Osteocyte (in vitro differentiated cells): ENCODE data around the gene ABITRAM. TPM values are rescaled to one million over a fixed set of nuclear protein-coding genes. Genes with fewer than 3 reads are reported as not detected.
A peak's percentile ranks its signal among the peaks of the same experiment; 100 is the strongest.

Experiments used
- DNase-seq: peaks from one replicate; pipeline ENCODE4 v3.0.0; 2021; ENCODE audit warnings: mixed read lengths; ENCODE audit not compliant: unreplicated experiment; ENCODE audit errors: extremely low spot score
- H3K27ac Mint-ChIP-seq: one replicate; pipeline ENCODE4 v1.8.0; 2021; ENCODE audit warnings: mild to moderate bottlenecking, mixed read lengths; ENCODE audit not compliant: unreplicated experiment
- H3K27me3 Mint-ChIP-seq: one replicate; pipeline ENCODE4 v1.8.0; 2021; ENCODE audit warnings: mixed read lengths; ENCODE audit not compliant: unreplicated experiment
- H3K36me3 Mint-ChIP-seq: one replicate; pipeline ENCODE4 v1.8.0; 2021; ENCODE audit warnings: mixed read lengths; ENCODE audit not compliant: unreplicated experiment
- H3K4me1 Mint-ChIP-seq: one replicate; pipeline ENCODE4 v1.8.0; 2021; ENCODE audit warnings: mixed read lengths; ENCODE audit not compliant: unreplicated experiment
- H3K4me3 Mint-ChIP-seq: one replicate; pipeline ENCODE4 v1.8.0; 2021; ENCODE audit warnings: mild to moderate bottlenecking, moderate library complexity, mixed read lengths; ENCODE audit not compliant: unreplicated experiment
- H3K9me3 Mint-ChIP-seq: one replicate; pipeline ENCODE4 v1.8.0; 2021; ENCODE audit warnings: mixed read lengths; ENCODE audit not compliant: unreplicated experiment
- total RNA-seq: library from RNA; stranded (reverse); gene quantifications from 2 replicates; pipeline ENCODE4 v1.2.1, GENCODE V29; 2021
- TF ChIP-seq, protein P1 (sequence below): fragments of 200-600 bp; sonication (generic); IDR thresholded peaks from 2 replicates; pipeline ENCODE4 v1.5.0; 2021; ENCODE audit warnings: antibody characterized with exemption, mild to moderate bottlenecking, moderate library complexity

ABITRAM gene
- total RNA-seq, 1 donor from 2014 or later = 9.0 TPM

GRCh38 chr9:108933231-108933717 is 926 bp upstream of the ABITRAM start:
- no peak for DNase-seq
- H3K27ac Mint-ChIP-seq = peak overlapping the region; percentile 96
- H3K36me3 Mint-ChIP-seq = peaks cover 11% of the 10 kb centered on the region
- peaks cover 33% of the 10 kb centered on the region for H3K4me1 Mint-ChIP-seq
- no peaks in the 10 kb centered on the region for H3K9me3 Mint-ChIP-seq
- TF ChIP-seq, protein P1, sequence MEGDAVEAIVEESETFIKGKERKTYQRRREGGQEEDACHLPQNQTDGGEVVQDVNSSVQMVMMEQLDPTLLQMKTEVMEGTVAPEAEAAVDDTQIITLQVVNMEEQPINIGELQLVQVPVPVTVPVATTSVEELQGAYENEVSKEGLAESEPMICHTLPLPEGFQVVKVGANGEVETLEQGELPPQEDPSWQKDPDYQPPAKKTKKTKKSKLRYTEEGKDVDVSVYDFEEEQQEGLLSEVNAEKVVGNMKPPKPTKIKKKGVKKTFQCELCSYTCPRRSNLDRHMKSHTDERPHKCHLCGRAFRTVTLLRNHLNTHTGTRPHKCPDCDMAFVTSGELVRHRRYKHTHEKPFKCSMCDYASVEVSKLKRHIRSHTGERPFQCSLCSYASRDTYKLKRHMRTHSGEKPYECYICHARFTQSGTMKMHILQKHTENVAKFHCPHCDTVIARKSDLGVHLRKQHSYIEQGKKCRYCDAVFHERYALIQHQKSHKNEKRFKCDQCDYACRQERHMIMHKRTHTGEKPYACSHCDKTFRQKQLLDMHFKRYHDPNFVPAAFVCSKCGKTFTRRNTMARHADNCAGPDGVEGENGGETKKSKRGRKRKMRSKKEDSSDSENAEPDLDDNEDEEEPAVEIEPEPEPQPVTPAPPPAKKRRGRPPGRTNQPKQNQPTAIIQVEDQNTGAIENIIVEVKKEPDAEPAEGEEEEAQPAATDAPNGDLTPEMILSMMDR = no peak
- H3K4me3 Mint-ChIP-seq = peak overlapping the region; percentile 99
- H3K27me3 Mint-ChIP-seq = no peaks in the 10 kb centered on the region

- Mint-ChIP-seq H3K4me1 (peaks cover 33% of the 10 kb centered on the region), H3K36me3 (peaks cover 8% of the 10 kb centered on the region), H3K4me3 (peak within 1 kb of the TSS; percentile 99), H3K27ac (peak within 1 kb of the TSS; percentile 96), H3K27me3 (no peaks in the 10 kb centered on the region), H3K9me3 (no peaks in the 10 kb centered on the region)
- DNase-seq = peak; percentile 97
- TF ChIP-seq, protein P1 = peak; percentile 44
Observed at GRCh38 chr9:108933718-108934322, 380 bp upstream of the ABITRAM start, which contains the start of gene ELP1. Gene ELP1 (minus strand): TSS chr9:108934124. CDS start chr9:108931146, 2,978 bp downstream.

- H3K4me1 Mint-ChIP-seq = peaks cover 19% of the 10 kb centered on the region
- H3K27me3 Mint-ChIP-seq = no peaks in the 10 kb centered on the region
- peak overlapping the region; percentile 10 for H3K27ac Mint-ChIP-seq
- TF ChIP-seq, protein P1 = no peak
- H3K36me3 Mint-ChIP-seq = peaks cover 26% of the 10 kb centered on the region
- DNase-seq = no peak
- no peak overlapping the region for H3K4me3 Mint-ChIP-seq
- H3K9me3 Mint-ChIP-seq = no peaks in the 10 kb centered on the region
Observed at GRCh38 chr9:108937561-108938305, 3.5 kb downstream of the ABITRAM start.

DNA sequence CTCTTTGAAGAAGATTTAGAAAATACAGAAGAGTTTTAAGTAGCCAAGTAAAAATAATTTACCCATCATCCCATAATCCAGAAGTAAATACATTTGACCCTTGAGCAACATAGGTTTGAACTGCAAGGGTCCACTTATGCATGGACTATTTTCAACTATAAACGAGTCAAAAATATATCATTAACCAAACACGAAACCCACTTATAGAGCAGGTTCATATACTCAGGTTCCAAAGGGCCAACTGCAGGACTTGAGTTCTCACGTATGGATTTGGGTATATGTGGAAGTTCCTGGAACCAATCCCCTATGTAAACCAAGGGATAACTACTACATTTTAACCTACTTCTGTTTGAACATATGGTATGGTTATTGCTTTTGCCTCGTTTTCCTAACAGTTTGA is 5.8 kb downstream of the ABITRAM start:
- H3K27ac Mint-ChIP-seq = no peak overlapping the region
- H3K27me3 Mint-ChIP-seq = no peaks in the 10 kb centered on the region

More for the DNA sequence above, 5.8 kb downstream of the ABITRAM start:
- DNase-seq = no peak
- Mint-ChIP-seq H3K4me3 (no peak overlapping the region), H3K36me3 (peaks cover 33% of the 10 kb centered on the region), H3K9me3 (no peaks in the 10 kb centered on the region), H3K4me1 (peaks cover 10% of the 10 kb centered on the region)
- TF ChIP-seq, protein P1 = no peak
